Upper lobe of left lung (tissue), 6 donors: ENCODE measurements around the gene SLC25A46. TPM values are rescaled to one million over a fixed set of nuclear protein-coding genes. Genes with fewer than 3 reads are reported as not detected.
"Not testable (repeated sequence)": the region's sequence is repeated elsewhere in the genome, so short reads cannot be mapped to it uniquely, and the experiment has no call there.

Experiments
- ATAC-seq, 2 donors: fragments of 200-7000 bp; cut with Tn5 transposase; one replicate each; pipeline ENCODE4 v1.9.1; 2022; ENCODE audit warnings: mild to moderate bottlenecking in 2 of 2, moderate library complexity in 2 of 2; ENCODE audit not compliant: low FRiP score in 2 of 2
- DNase-seq, 2 donors: peaks; one replicate each; pipeline ENCODE4 v3.0.0-alpha.2; 2019 to 2020
- H3K27ac ChIP-seq, 4 donors: fragments of 200-600 bp; sonication (generic); one replicate each; pipeline ENCODE4 v1.5.1; 2016 to 2019
- H3K27me3 ChIP-seq, 4 donors: fragments of 200-600 bp; sonication (generic); one replicate each; pipeline ENCODE4 v1.5.1; 2017 to 2019
- H3K36me3 ChIP-seq, 4 donors: fragments of 200-600 bp; sonication (generic); one replicate each; pipeline ENCODE4 v1.5.1; 2016 to 2019
- H3K4me1 ChIP-seq, 4 donors: fragments of 200-600 bp; sonication (generic); one replicate each; pipeline ENCODE4 v1.5.1; 2018 to 2019
- H3K4me3 ChIP-seq, 4 donors: fragments of 200-600 bp; sonication (generic); one replicate each; pipeline ENCODE4 v1.5.1; 2017 to 2019; ENCODE audit warnings: mild to moderate bottlenecking in 2 of 4, moderate library complexity in 1 of 4
- H3K9me3 ChIP-seq, 4 donors: fragments of 200-600 bp; sonication (generic); one replicate each; pipeline ENCODE4 v1.5.1; 2018 to 2019
- CTCF ChIP-seq, 6 experiments: fragments of 450-650 bp in 4 of 6; fragments of 200-600 bp in 2 of 6; sonication (generic) in 2 of 6; IDR thresholded peaks; one replicate each; pipeline ENCODE4 v1.5.1; 2016 to 2019; ENCODE audit warnings: antibody characterized with exemption in 6 of 6
- EP300 ChIP-seq, 4 donors: sonication (generic); formaldehyde crosslinking; IDR thresholded peaks; one replicate each; pipeline ENCODE4 v1.5.1; 2017; ENCODE audit warnings: antibody characterized with exemption in 4 of 4, control low read depth in 2 of 4
- POLR2A ChIP-seq, 4 donors: fragments of 450-650 bp; IDR thresholded peaks; one replicate each; pipeline ENCODE4 v1.5.1; 2016 to 2017; ENCODE audit warnings: antibody characterized with exemption in 4 of 4, mild to moderate bottlenecking in 2 of 4
- POLR2AphosphoS5 ChIP-seq, 2 donors: sonication (generic); formaldehyde crosslinking; IDR thresholded peaks; one replicate each; pipeline ENCODE4 v1.5.1; 2017; ENCODE audit warnings: antibody characterized with exemption in 2 of 2
- WGBS, 2 donors: methylation state at CpG; one replicate each; pipeline ENCODE4 v1.1.5; 2017 to 2018; 5-methylcytosine and 5-hydroxymethylcytosine counted together
- total RNA-seq, 6 donors: library from RNA; depleted of rRNA in 4 of 6; stranded (reverse); fragments of >200 nt in 4 of 6; gene quantifications; one replicate each; pipeline versions ENCODE4 v1.1.0 to v1.2.1, GENCODE V29; 2016 to 2021
- donor health status: DM: no; HTN: no; CAD: no; lungs with moderate emphysema.
- donor health status: DM: no; HTN: yes; CAD: no; lungs with severe emphysema.

SLC25A46 gene
- total RNA-seq = 10 to 100 TPM; 18.0 to 51.8 (median 43.4) TPM

- H3K4me3 ChIP-seq = peak within 1 kb of the TSS; percentile 74 to 99 (median 90)
- H3K4me1 ChIP-seq = peaks cover 10 to 18% (median 15%) of the 10 kb centered on the region in 4 donors
- peak; percentile 89 to 95 for DNase-seq
- peak; percentile 95 to 99 for ATAC-seq
- no peaks in the 10 kb centered on the region for H3K36me3 ChIP-seq
- no peaks in the 10 kb centered on the region for H3K27me3 ChIP-seq
- WGBS, 2 donors = 0 to 1% methylated on average over 24 to 29 of the region's 62 CpGs
- peak within 1 kb of the TSS; percentile 84 to 95 (median 91) for H3K27ac ChIP-seq
- TF ChIP-seq CTCF (IDR thresholded peaks at IDR 0.05) = peak in 2 of 6 experiments; percentile 7 to 9
- peak in 3 of 4 donors; percentile 49 to 82 (median 76) for TF ChIP-seq POLR2A (IDR thresholded peaks at IDR 0.05)
- TF ChIP-seq POLR2AphosphoS5 (IDR thresholded peaks at IDR 0.05) = peak; percentile 83
- TF ChIP-seq EP300 (IDR thresholded peaks at IDR 0.05) = peak in 2 of 4 donors; percentile 17 to 61
- H3K9me3 ChIP-seq = no peaks in the 10 kb centered on the region
These were observed at the start of gene SLC25A46 for GRCh38 chr5:110738812-110739651. SLC25A46 (plus strand) TSS chr5:110739007; CDS start chr5:110739120, 113 bp downstream.

GRCh38 chr5:110690587-110690986, 48.2 kb upstream of the SLC25A46 start:
- DNase-seq, ATAC-seq, H3K27ac ChIP-seq, H3K4me3 ChIP-seq, H3K4me1 ChIP-seq, H3K27me3 ChIP-seq, H3K9me3 ChIP-seq, H3K36me3 ChIP-seq: not testable (repeated sequence)
- WGBS, 2 donors = 88 to 94% methylated on average over 1 of the region's 1 CpG

GRCh38 chr5:110692669-110693068, 46.1 kb upstream of the SLC25A46 start:
- not testable (repeated sequence) for H3K27ac ChIP-seq, H3K4me3 ChIP-seq, H3K36me3 ChIP-seq, DNase-seq, H3K27me3 ChIP-seq, H3K4me1 ChIP-seq, H3K9me3 ChIP-seq, ATAC-seq
- 72 to 100% methylated on average over 1 to 5 of the region's 5 CpGs for WGBS, 2 donors

- 71 to 86% methylated on average over 1 of the region's 1 CpG for WGBS, 2 donors
- Histone ChIP-seq H3K9me3 (no peaks in the 10 kb centered on the region), H3K4me3 (no peak overlapping the region)
These were observed 36.5 kb upstream of the SLC25A46 start for GRCh38 chr5:110702300-110702699.

GRCh38 chr5:110702704-110703103, 36.1 kb upstream of the SLC25A46 start:
- no peaks in the 10 kb centered on the region for H3K9me3 ChIP-seq
- ATAC-seq (no peak), DNase-seq (no peak)
- no peaks in the 10 kb centered on the region for H3K27me3 ChIP-seq
- no peaks in the 10 kb centered on the region for H3K36me3 ChIP-seq
- H3K27ac ChIP-seq = no peak overlapping the region
- TF ChIP-seq EP300 (IDR thresholded peaks at IDR 0.05) (no peak), CTCF (IDR thresholded peaks at IDR 0.05) (no peak), POLR2AphosphoS5 (IDR thresholded peaks at IDR 0.05) (no peak), POLR2A (IDR thresholded peaks at IDR 0.05) (no peak)
- peaks cover 0 to 7% (median 0%) of the 10 kb centered on the region in 4 donors for H3K4me1 ChIP-seq
- WGBS, 2 donors = 43 to 61% methylated on average over 3 of the region's 3 CpGs
- no peak overlapping the region for H3K4me3 ChIP-seq

More at GRCh38 chr5:110702300-110702699, 36.5 kb upstream of the SLC25A46 start:
- Histone ChIP-seq H3K4me1 (peaks cover 0 to 7% (median 0%) of the 10 kb centered on the region in 4 donors), H3K36me3 (no peaks in the 10 kb centered on the region), H3K27me3 (no peaks in the 10 kb centered on the region), H3K27ac (no peak overlapping the region)
- ATAC-seq = no peak
- DNase-seq = no peak
- no peak for TF ChIP-seq EP300 (IDR thresholded peaks at IDR 0.05)
- no peak for TF ChIP-seq POLR2A (IDR thresholded peaks at IDR 0.05)
- no peak for TF ChIP-seq POLR2AphosphoS5 (IDR thresholded peaks at IDR 0.05)
- TF ChIP-seq CTCF (IDR thresholded peaks at IDR 0.05) = no peak
